GM12801 (cell line): Measurements from ENCODE around the gene CCNJL.

Source experiments
- CTCF ChIP-seq: IDR thresholded peaks from one replicate; pipeline ENCODE4 v1.5.1; 2011; ENCODE audit warnings: control low read depth; ENCODE audit not compliant: insufficient read length; ENCODE audit errors: extremely low read depth

CCNJL gene

GRCh38 chr5:160326981-160327380 is 14.6 kb upstream of the CCNJL start:
- no peak for TF ChIP-seq CTCF

GRCh38 chr5:160325716-160326115 is 13.4 kb upstream of the CCNJL start:
- no peak for TF ChIP-seq CTCF

GRCh38 chr5:160324886-160325285 is 12.5 kb upstream of the CCNJL start:
- TF ChIP-seq CTCF = no peak

GRCh38 chr5:160318409-160318808 is 6.0 kb upstream of the CCNJL start:
- no peak for TF ChIP-seq CTCF

- no peak for TF ChIP-seq CTCF
Measured at GRCh38 chr5:160317434-160317833, 5.1 kb upstream of the CCNJL start.

GRCh38 chr5:160315968-160316367 is 3.6 kb upstream of the CCNJL start:
- no peak for TF ChIP-seq CTCF

GRCh38 chr5:160312960-160313727 is 780 bp upstream of the CCNJL start:
- no peak for TF ChIP-seq CTCF
